Esophagus muscularis mucosa (tissue), 4 donors: ENCODE results near the gene HARBI1. TPM values are rescaled to one million over a fixed set of nuclear protein-coding genes. Genes with fewer than 3 reads are reported as not detected.

Source experiments
- DNase-seq: peaks from one replicate; pipeline ENCODE4 v3.0.0-alpha.2; 2017; ENCODE audit errors: extremely low spot score
- H3K27ac ChIP-seq, 4 donors: fragments of 200-600 bp; sonication (generic); replicated peaks in 1 of 4; 1 replicate in 3 of 4; 2 replicates in 1 of 4; pipeline ENCODE4 v1.5.1; 2016 to 2019; ENCODE audit warnings: mild to moderate bottlenecking in 1 of 4
- H3K27me3 ChIP-seq, 4 donors: fragments of 200-600 bp; sonication (generic); one replicate each; pipeline versions ENCODE4 v1.5.1 to v1.6.0; 2016 to 2019
- H3K36me3 ChIP-seq, 4 donors: fragments of 200-600 bp; sonication (generic); one replicate each; pipeline ENCODE4 v1.5.1; 2016 to 2019
- H3K4me1 ChIP-seq, 4 donors: fragments of 200-600 bp; sonication (generic); one replicate each; pipeline ENCODE4 v1.5.1; 2016 to 2019
- H3K4me3 ChIP-seq, 4 donors: fragments of 200-600 bp; sonication (generic); 1 replicate in 2 of 4; 2 replicates in 2 of 4; pipeline ENCODE4 v1.5.1; 2016 to 2019; ENCODE audit warnings: mild to moderate bottlenecking in 4 of 4, moderate library complexity in 1 of 4
- H3K9me3 ChIP-seq, 4 donors: fragments of 200-600 bp; sonication (generic); 1 replicate in 3 of 4; 2 replicates in 1 of 4; pipeline ENCODE4 v1.5.1; 2016 to 2019
- CTCF ChIP-seq, 3 experiments: fragments of 200-600 bp in 2 of 3; fragments of 450-650 bp in 1 of 3; sonication (generic) in 2 of 3; IDR thresholded peaks; one replicate each; pipeline ENCODE4 v1.5.1; 2017 to 2019; ENCODE audit warnings: antibody characterized with exemption in 3 of 3, mild to moderate bottlenecking in 2 of 3, moderate library complexity in 1 of 3
- EP300 ChIP-seq: sonication (generic); formaldehyde crosslinking; IDR thresholded peaks from one replicate; pipeline ENCODE4 v1.6.1; 2017; ENCODE audit warnings: antibody characterized with exemption
- POLR2A ChIP-seq: fragments of 450-650 bp; IDR thresholded peaks from one replicate; pipeline ENCODE4 v1.6.1; 2017; ENCODE audit warnings: antibody characterized with exemption, moderate library complexity, mild to moderate bottlenecking, low read depth
- POLR2AphosphoS5 ChIP-seq, 2 donors: sonication (generic); formaldehyde crosslinking; IDR thresholded peaks; one replicate each; pipeline ENCODE4 v1.6.1; 2017; ENCODE audit warnings: antibody characterized with exemption in 2 of 2
- WGBS: methylation state at CpG from one replicate; pipeline ENCODE4 v1.1.5; 2018; 5-methylcytosine and 5-hydroxymethylcytosine counted together
- intact Hi-C: fragments of 100-400 bp; cut with DNase I; formaldehyde crosslinking; loops from one replicate; pipeline ENCODE4 v1.15.1; 2023
- total RNA-seq, 4 donors: library from RNA; depleted of rRNA; stranded (reverse); fragments of >200 nt; gene quantifications; one replicate each; pipeline versions ENCODE4 v1.1.0 to v1.2.1, GENCODE V29; 2016

Gene HARBI1
- total RNA-seq, 4 donors from 2014 or later = 2.5 to 3.3 (median 3.0) TPM

DNA sequence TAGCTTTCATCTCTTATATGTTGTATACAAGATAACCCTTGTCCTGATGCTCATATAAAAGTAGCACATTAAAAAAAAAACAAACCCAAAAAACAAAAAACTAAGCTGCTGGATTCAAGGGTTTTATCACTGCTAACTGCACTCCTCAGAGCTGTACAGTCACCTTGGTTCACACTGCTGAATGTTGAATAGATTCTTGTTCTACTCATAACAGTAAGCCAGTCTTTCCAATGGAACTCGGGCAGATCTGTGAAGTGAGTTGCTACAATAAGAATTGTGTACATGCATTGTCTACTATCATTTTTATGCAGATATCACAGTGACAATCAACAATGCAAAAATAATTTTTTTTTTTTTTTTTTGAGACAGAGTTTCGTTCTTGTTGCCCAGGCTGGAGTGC is 4.7 kb downstream of the HARBI1 start:
- no peak overlapping the region for H3K27ac ChIP-seq
- H3K4me1 ChIP-seq = peaks cover 9 to 29% (median 26%) of the 10 kb centered on the region in 4 donors
- WGBS = 82% methylated on average over 2 of the region's 2 CpGs
- no peaks in the 10 kb centered on the region for H3K36me3 ChIP-seq
- H3K4me3 ChIP-seq = no peak overlapping the region
- no peaks in the 10 kb centered on the region for H3K27me3 ChIP-seq
- intact Hi-C loops = no loop called here
- DNase-seq = no peak
- H3K9me3 ChIP-seq = no peaks in the 10 kb centered on the region
- TF ChIP-seq POLR2A (no peak), EP300 (no peak), POLR2AphosphoS5 (IDR thresholded peaks at IDR 0.05) (no peak), CTCF (IDR thresholded peaks at IDR 0.05) (no peak)

GRCh38 chr11:46611526-46612304 is 5.3 kb downstream of the HARBI1 start:
- H3K9me3 ChIP-seq = no peaks in the 10 kb centered on the region
- H3K27ac ChIP-seq = no peak overlapping the region
- H3K36me3 ChIP-seq = no peaks in the 10 kb centered on the region
- TF ChIP-seq EP300 (no peak), POLR2AphosphoS5 (IDR thresholded peaks at IDR 0.05) (no peak), POLR2A (no peak), CTCF (IDR thresholded peaks at IDR 0.05) (no peak)
- 90% methylated on average over 5 of the region's 5 CpGs for WGBS
- peaks cover 9 to 29% (median 26%) of the 10 kb centered on the region in 4 donors for H3K4me1 ChIP-seq
- intact Hi-C loops = no loop called here
- no peak for DNase-seq
- no peak overlapping the region for H3K4me3 ChIP-seq
- H3K27me3 ChIP-seq = no peaks in the 10 kb centered on the region

GRCh38 chr11:46609386-46609785 is 7.6 kb downstream of the HARBI1 start:
- Histone ChIP-seq H3K4me3 (no peak overlapping the region), H3K9me3 (no peaks in the 10 kb centered on the region), H3K4me1 (peaks cover 0 to 12% (median 5%) of the 10 kb centered on the region in 4 donors), H3K36me3 (no peaks in the 10 kb centered on the region), H3K27ac (no peak overlapping the region), H3K27me3 (no peaks in the 10 kb centered on the region)
- WGBS = 93% methylated on average over 6 of the region's 6 CpGs
- TF ChIP-seq POLR2AphosphoS5 (IDR thresholded peaks at IDR 0.05) (no peak), POLR2A (no peak), EP300 (no peak), CTCF (IDR thresholded peaks at IDR 0.05) (no peak)
- intact Hi-C loops = no loop called here
- DNase-seq = no peak

DNA sequence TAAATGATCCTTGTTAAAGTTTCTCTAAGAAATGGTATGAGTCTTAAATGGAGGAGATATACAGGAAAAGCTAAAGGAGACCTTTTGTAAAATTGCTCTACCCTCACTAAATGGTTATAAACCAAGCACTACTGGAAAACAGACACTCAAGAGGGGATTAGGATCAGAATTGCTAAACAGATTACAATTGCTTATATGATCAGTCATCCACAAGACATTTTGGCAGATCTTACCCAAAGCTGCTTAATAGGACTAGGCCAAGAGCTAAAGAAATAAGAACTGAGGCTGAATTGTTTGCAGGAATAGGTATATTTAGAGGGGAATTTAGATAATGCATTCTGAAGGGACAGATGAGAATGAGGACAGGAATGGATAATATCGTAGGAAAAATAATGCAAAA is 9.5 kb downstream of the HARBI1 start:
- Histone ChIP-seq H3K27me3 (no peaks in the 10 kb centered on the region), H3K9me3 (no peaks in the 10 kb centered on the region), H3K4me3 (no peak overlapping the region), H3K27ac (no peak overlapping the region), H3K4me1 (peaks cover 0 to 4% (median 2%) of the 10 kb centered on the region in 4 donors), H3K36me3 (peaks cover 0 to 12% (median 4%) of the 10 kb centered on the region in 4 donors)
- TF ChIP-seq POLR2AphosphoS5 (IDR thresholded peaks at IDR 0.05) (no peak), CTCF (IDR thresholded peaks at IDR 0.05) (no peak), POLR2A (no peak)
- DNase-seq = no peak
- intact Hi-C loops = no loop called here
- WGBS = 83% methylated on average over 1 of the region's 1 CpG

- Histone ChIP-seq H3K36me3 (peaks cover 0 to 15% (median 4%) of the 10 kb centered on the region in 4 donors), H3K27me3 (no peaks in the 10 kb centered on the region), H3K4me3 (no peak overlapping the region), H3K9me3 (no peaks in the 10 kb centered on the region), H3K27ac (no peak overlapping the region), H3K4me1 (peaks cover 0 to 16% (median 3%) of the 10 kb centered on the region in 4 donors)
- no peak for TF ChIP-seq POLR2AphosphoS5 (IDR thresholded peaks at IDR 0.05)
- TF ChIP-seq CTCF (IDR thresholded peaks at IDR 0.05) = no peak
- no peak for TF ChIP-seq EP300
- no peak for TF ChIP-seq POLR2A
- no peak for DNase-seq
- intact Hi-C loops = no loop called here
- 100% methylated on average over 1 of the region's 1 CpG for WGBS
These were observed 12.2 kb downstream of the HARBI1 start for GRCh38 chr11:46604796-46605195.
